Measurements from ENCODE around the gene LDB3. TPM values are rescaled to one million over a fixed set of nuclear protein-coding genes. Genes with fewer than 3 reads are reported as not detected.

Gene LDB3
- total RNA-seq, 1 experiment from 2014 or later: 0.63 TPM

DNA sequence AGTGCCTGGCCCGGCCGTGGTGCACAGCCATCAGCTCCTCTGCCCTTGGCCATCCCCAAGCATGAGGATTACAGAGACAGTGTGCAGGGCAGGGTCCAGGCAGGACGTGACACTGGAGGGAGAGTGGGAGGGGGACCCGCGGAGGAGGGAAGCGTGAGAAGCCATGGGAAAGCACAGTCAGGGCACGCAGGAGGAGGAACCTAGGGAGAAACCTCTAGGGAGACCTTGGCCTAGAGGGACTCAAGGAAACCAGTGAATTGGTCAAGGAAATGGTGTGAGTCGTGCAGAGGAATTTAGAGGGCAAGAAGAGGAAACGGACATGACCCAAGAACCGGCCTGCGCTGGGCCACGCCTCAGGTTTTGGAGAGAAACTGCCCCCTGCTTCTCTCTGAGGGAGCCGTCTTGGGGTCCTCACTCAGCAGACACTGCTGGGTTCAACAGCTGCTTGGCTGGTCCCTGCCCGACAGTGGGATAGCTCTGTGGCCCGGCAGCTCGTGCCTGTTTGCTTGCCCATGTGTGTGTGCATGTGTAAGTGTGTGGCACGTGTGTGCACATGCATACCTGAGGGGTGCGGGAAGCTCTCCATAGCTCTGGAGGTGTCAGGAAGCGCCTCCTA lies 10.8 kb upstream of the LDB3 start:
- H3K9me2 ChIP-seq (ENCODE audit: insufficient read depth): no peaks in the 10 kb centered on the region
- ChIA-PET POLR2A (ENCODE audit: unreplicated experiment) (no interaction called here), CTCF (no interaction called here)
- H3K79me2 ChIP-seq (ENCODE audit: low read depth): no peaks in the 10 kb centered on the region
- BruUV-seq (replicated peaks): no TSS peak
- H3K4me1 ChIP-seq (replicated peaks; ENCODE audit: insufficient read depth): peaks cover 7% of the 10 kb centered on the region
- H3K4me3 ChIP-seq: no peak overlapping the region
- H3K27me3 ChIP-seq (ENCODE audit: insufficient read depth, low read depth): no peaks in the 10 kb centered on the region
- TF ChIP-seq CTCF (conservative IDR thresholded peaks at IDR 0.05) (no peak), EZH2 (IDR thresholded peaks at IDR 0.05; ENCODE audit: low read depth) (no peak)
- H3K27ac ChIP-seq: no peak overlapping the region
- H2AFZ ChIP-seq: no peak overlapping the region
- H3K36me3 ChIP-seq (ENCODE audit: low read depth): no peaks in the 10 kb centered on the region
- no peak overlapping the region for H3K4me2 ChIP-seq
- no peaks in the 10 kb centered on the region for H4K20me1 ChIP-seq (ENCODE audit: insufficient read depth)
- H3F3A ChIP-seq (ENCODE audit: insufficient read depth, low read depth): no peaks in the 10 kb centered on the region
- intact Hi-C loops (cut with micrococcal nuclease; ENCODE audit: unreplicated experiment): no loop called here
- H3K9me3 ChIP-seq (ENCODE audit: insufficient read depth, low read depth): no peaks in the 10 kb centered on the region
- peak in 1 of 2 experiments; percentile 58 for DNase-seq

DNA sequence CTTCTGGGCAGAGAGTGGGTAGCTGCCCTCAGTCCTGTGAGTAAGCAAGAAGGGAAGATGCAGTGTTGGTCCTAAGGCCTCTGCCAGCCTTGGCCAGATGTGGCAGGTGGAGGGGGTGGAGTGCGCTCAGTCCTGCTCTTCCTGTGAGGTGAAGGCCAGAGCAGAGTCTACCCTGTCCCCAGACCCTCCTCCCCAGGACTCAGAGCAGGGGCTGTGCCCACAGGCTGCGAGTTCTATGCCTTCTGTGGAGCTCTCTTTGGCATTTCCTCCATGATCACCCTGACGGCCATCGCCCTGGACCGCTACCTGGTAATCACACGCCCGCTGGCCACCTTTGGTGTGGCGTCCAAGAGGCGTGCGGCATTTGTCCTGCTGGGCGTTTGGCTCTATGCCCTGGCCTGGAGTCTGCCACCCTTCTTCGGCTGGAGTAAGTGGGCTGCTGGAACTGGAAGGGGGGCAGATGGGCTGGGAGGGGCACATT lies 10.0 kb upstream of the LDB3 start:
- DNase-seq: no peak
- no peak overlapping the region for H3K4me3 ChIP-seq
- H3K27me3 ChIP-seq (ENCODE audit: insufficient read depth, low read depth): no peaks in the 10 kb centered on the region
- no peaks in the 10 kb centered on the region for H4K20me1 ChIP-seq (ENCODE audit: insufficient read depth)
- no peak overlapping the region for H3K4me2 ChIP-seq
- no peak overlapping the region for H3K27ac ChIP-seq
- no peaks in the 10 kb centered on the region for H3K79me2 ChIP-seq (ENCODE audit: low read depth)
- H3K9me3 ChIP-seq (ENCODE audit: insufficient read depth, low read depth): no peaks in the 10 kb centered on the region
- intact Hi-C loops (cut with micrococcal nuclease; ENCODE audit: unreplicated experiment): no loop called here
- H3F3A ChIP-seq (ENCODE audit: insufficient read depth, low read depth): no peaks in the 10 kb centered on the region
- CTCF ChIA-PET: no interaction called here
- H3K4me1 ChIP-seq (replicated peaks; ENCODE audit: insufficient read depth): no peaks in the 10 kb centered on the region
- H3K9me2 ChIP-seq (ENCODE audit: insufficient read depth): no peaks in the 10 kb centered on the region
- no peak overlapping the region for H2AFZ ChIP-seq
- no TSS peak for BruUV-seq (replicated peaks)
- TF ChIP-seq EZH2 (IDR thresholded peaks at IDR 0.05; ENCODE audit: low read depth): no peak
- no peak for TF ChIP-seq CTCF (conservative IDR thresholded peaks at IDR 0.05)
- no peaks in the 10 kb centered on the region for H3K36me3 ChIP-seq (ENCODE audit: low read depth)
- POLR2A ChIA-PET (ENCODE audit: unreplicated experiment): no interaction called here

DNA sequence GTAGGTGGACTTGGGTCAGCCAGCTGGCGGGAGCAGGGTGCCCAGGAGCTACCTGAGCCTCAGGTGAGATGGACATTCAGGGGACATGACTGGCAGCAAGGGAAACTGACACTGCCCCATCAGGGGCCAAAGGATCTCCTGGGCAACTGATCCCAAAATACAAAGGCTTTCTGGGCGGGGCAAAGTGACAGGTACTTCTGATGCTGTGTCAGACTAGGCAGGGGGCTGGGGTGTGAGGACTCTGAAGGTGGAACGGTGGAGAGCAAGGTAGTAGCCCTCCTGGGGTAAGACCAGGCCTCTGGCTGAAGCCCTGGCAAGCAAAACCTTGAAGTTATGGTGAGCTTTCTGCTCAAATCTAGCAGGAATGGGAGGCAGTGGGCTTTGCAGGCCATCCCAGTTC lies 9.6 kb upstream of the LDB3 start:
- no peaks in the 10 kb centered on the region for H4K20me1 ChIP-seq (ENCODE audit: insufficient read depth)
- H3K36me3 ChIP-seq (ENCODE audit: low read depth): no peaks in the 10 kb centered on the region
- H3K79me2 ChIP-seq (ENCODE audit: low read depth): no peaks in the 10 kb centered on the region
- H3K4me3 ChIP-seq: no peak overlapping the region
- H3K27ac ChIP-seq: no peak overlapping the region
- no peak for DNase-seq
- intact Hi-C loops (cut with micrococcal nuclease; ENCODE audit: unreplicated experiment): no loop called here
- H3K9me3 ChIP-seq (ENCODE audit: insufficient read depth, low read depth): no peaks in the 10 kb centered on the region
- no peak overlapping the region for H2AFZ ChIP-seq
- no TSS peak for BruUV-seq (replicated peaks)
- TF ChIP-seq EZH2 (IDR thresholded peaks at IDR 0.05; ENCODE audit: low read depth) (no peak), CTCF (conservative IDR thresholded peaks at IDR 0.05) (no peak)
- H3F3A ChIP-seq (ENCODE audit: insufficient read depth, low read depth): no peaks in the 10 kb centered on the region
- no peaks in the 10 kb centered on the region for H3K27me3 ChIP-seq (ENCODE audit: insufficient read depth, low read depth)
- H3K4me2 ChIP-seq: no peak overlapping the region
- H3K4me1 ChIP-seq (replicated peaks; ENCODE audit: insufficient read depth): no peaks in the 10 kb centered on the region
- ChIA-PET CTCF (no interaction called here), POLR2A (ENCODE audit: unreplicated experiment) (no interaction called here)
- no peaks in the 10 kb centered on the region for H3K9me2 ChIP-seq (ENCODE audit: insufficient read depth)
